Measurements from ENCODE around the gene GPATCH1. TPM values are rescaled to one million over a fixed set of nuclear protein-coding genes. Genes with fewer than 3 reads are reported as not detected.

The GPATCH1 gene
- total RNA-seq, 2 experiments from 2014 or later, result 14.0 to 14.7 TPM

Other genes starting within 250 kb of the GPATCH1 start
- under 1 TPM; 0.23 to 0.42 TPM for gene SLC7A9, start 211.4 kb upstream of the GPATCH1 start, total RNA-seq
- 10 to 100 TPM; 21.0 to 27.2 TPM for gene CEP89, start 109.2 kb upstream of the GPATCH1 start, total RNA-seq
- 1 to 10 TPM; 6.3 to 7.0 TPM for gene FAAP24, start 108.9 kb upstream of the GPATCH1 start, total RNA-seq
- 1 to 10 TPM; 1.6 to 1.8 TPM for gene RHPN2, start 16.3 kb upstream of the GPATCH1 start, total RNA-seq
- not detected for gene WDR88, start 50.9 kb downstream of the GPATCH1 start, total RNA-seq
- under 1 TPM; 0.14 to 0.43 TPM for gene LRP3, start 113.1 kb downstream of the GPATCH1 start, total RNA-seq
- not detected for gene SLC7A10, start 144.7 kb downstream of the GPATCH1 start, total RNA-seq
- gene CEBPA, start 221.4 kb downstream of the GPATCH1 start, total RNA-seq, result 1 to 10 TPM; 1.6 to 1.9 TPM

Measured in activated naive CD8-positive, alpha-beta T cell treated with anti-CD3 and anti-CD28 coated beads, Interleukin-2, amount 10 ng/mL, durations not matched to agents 7 days and 5 days (primary cell).